T1000 (cell line): Measurements from ENCODE around the gene FNDC5.

Experiments used
- DNase-seq: peaks from one replicate; lab custom pipeline; 2025; ENCODE audit warnings: mixed read lengths; lab: John Stamatoyannopoulos, UW

Gene FNDC5

DNA sequence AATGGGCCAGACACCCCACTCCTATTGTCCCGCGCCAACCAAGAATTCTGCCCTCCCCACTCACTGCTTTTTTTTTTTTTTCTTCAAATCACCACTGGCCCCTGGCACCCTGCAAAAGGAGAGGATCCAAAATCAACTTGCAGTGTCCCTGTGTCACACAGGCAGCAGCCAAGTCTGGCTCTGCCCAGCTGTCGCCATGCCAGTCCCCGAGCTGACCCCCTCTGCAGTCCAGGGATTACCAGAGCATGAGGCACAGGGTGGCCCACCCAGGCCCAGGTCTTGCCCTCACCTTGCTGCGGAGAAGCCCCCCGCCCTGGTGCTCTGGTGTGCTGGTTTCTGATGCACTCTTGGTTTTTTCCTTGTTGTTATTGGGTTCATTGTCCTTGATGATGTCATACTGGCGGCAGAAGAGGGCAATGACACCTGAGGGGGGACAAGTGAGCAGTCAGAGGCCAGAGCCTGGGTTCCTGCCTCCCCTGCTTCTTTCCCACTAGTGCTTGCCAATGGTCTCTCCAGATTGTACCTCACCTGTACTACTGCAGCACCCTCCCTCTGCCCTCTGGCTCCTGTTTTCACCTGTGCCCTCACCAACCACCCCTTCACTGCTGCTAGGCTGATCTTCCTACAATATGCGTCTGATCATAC is 6.2 kb downstream of the FNDC5 start:
- no peak for DNase-seq

DNA sequence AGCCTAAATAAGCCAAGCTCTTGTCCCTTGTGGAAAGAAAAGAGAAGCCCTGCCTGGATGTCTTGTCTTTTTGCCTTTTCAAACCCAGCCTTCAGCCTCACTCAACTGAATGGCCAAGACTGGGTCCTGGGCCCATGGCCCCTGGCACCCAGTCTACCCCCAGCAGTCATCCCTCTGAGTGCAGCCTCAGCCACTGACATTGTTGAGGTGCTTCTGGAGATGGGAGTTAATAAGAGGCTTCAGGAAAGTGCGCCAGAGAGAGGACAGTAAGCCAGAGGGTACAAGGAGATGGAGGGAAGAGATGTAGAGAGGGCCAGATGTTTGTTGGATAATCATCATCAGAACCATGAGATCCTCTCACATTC is 6.8 kb downstream of the FNDC5 start:
- no peak for DNase-seq

DNA sequence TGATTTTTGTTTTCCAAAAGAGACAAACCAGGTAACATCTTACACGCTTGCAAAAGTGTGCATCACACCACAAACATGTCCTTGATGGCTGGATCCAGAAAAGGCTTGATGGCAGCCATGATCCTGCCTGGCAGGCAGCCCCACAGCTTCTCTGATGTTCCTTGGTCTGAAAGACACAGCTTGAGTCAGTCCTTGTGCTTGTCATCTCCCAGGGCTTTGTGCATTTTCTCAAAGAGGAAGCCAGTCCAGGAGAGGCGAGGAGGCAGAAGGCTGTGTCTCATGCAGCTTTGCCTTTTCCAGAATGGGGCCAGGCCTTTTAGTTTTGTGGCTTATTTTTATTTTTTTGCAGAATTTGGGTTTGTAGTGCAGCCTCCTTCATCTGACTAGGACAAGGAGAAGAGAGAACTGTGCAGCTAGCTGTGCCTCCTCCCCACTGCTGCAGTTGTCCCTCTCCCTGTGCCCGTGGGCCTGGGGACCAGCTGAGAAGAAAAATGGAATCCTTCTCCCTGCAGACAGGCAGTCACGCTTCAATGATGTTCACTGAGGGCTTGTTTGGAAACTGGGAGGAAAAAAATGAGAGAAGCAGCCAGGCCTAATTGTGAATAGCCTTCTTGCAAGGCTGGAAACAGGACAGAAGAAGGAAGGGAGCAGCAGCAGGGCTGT is 7.4 kb downstream of the FNDC5 start:
- DNase-seq: no peak

DNA sequence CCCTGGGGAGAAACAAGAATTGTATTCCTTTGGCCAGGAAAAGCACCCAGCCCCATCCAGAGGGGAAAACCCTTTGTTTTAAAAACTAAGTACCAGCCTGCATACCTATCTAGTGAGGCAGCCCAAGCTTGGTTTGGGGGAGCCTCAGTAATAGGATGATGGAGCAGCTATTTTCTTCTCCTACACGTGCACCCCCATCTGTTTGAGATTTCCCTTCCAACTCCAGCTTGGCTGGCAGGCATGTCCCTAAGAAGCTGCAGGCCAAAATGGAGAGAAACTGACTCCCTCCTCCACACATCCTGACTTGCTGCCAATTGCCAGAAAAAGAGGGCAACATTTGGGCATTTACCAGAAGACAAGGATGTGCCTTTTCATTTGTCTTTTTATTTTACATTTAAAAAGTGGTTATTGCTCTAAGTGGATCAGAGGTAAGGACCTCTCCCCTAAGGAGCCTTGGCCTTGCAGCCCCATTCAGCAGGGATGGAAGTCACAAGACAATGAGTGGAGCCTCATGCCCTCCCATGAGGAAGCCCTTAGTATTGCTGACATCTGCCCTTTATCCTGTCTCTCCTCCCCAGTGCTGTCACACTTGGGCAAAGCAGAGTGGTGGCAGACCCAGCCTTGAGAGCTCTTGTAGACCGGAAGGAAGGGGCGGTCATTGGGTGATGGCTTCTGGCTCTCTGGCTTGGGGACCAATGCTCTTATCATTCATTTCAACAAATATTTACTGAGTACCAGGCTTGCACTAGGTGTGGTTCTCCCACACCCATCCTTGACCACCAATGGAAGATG is 8.6 kb downstream of the FNDC5 start:
- DNase-seq: no peak

DNA sequence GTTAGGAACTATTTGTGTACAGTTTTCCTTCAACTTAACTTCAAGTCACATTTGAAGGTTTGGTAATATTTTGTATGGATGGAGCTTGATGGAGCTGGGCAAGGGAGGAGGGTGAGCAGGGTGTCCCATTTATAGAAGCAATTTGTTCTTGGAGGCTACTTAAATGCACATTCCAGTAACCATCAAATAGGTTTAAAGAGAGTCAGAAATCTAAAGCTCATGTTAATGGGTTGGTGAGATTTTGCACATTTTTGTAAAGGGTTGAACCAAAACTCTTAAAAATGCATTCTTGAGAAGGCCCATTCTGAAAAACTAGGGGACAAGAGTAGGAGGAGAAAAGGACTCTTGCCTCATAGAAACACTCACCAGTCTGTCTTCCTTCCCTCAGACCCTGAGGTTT is 10.1 kb downstream of the FNDC5 start:
- DNase-seq: no peak

DNA sequence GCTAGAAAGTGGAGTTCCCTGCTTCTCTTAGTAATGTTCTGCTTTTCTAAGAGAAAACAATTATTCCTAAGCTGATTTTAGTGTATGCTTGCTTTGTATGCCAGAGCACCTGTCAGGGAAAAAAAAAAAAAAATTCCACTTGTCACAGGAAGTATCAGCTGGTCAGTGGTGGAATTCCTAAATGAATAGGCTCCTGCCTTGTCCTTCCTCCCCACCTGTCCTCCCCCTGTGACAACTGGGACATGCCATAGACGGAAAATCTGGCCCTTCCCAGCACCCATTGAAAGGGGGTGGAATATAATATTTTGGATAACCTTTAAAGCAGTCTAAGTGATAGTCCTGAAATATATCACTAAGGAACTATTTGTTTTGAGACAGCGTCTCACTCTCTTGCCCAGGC is 10.8 kb downstream of the FNDC5 start:
- no peak for DNase-seq

DNA sequence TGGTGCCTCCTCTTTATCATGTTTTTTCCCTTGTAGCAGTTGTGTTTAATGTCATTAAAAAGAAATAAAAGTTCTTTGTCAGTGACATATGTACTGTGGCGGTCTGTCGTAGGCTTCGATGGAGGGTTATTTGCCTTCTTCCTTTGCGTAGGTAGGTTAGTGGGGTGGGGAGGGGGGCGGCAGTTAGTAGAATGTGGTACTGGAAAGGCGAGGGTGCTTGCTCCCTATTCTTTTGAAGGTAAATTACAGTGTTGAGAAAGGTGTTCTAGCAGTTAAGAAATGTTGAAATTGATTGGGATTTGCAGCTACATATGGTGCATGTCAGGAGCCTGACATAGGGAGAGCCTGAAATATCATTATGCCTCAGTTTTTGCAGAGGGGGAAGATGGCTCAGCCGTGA is 11.9 kb downstream of the FNDC5 start:
- no peak for DNase-seq

DNA sequence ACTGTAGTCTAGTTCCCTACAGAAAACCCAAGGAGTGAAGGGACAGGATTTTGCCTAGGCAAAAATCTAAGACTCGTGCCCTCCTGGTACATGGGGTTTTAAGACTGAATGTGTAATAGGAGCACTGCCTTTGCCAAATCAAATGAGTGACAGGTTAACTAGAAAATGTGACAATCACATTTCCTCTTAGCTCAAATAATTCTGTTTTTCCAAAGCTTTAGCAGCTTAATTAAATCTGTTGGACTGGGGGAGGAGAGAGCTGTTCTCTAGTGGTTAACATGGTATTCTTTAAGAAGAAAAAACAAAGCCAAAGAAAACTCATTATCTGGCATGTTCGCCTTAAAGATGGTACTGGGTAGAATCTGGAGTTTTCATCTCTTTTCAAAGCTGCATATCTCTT is 12.6 kb downstream of the FNDC5 start:
- DNase-seq: no peak

DNA sequence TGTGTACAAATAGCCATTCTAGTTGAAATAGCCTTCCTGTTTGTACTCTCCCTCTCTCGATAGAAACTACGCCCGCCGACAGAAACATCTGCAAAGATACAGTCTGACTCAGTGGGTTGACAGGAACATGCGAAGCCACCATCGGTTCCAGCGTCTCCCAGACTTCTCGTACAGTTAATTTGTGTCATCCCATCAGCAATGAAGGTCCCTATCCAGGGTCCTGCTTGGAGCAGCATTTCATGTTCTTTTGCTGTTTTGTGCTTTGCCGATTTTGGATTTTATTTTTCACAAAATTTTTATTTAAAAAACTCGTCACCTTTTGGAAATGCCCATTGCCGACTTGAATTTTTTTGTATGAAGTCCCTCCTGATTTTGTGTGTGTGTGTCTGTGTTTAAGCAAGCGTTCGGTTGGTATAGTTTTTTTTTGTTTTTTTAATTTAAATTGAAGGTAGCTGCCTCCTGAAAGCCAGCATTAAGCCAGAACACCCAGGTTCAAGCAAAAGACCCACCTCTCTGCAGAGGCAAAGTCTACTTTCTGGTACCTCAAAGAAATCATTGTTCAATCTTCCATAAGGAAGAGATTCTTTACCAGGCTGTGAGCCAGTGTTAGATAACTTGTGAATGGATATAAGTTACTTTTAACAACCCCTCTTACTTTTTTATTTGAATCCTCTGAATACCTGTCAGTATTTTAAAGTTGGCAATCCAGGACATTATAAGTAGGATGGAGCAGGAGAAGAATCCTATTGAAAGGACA is 14.7 kb downstream of the FNDC5 start:
- DNase-seq: no peak

DNA sequence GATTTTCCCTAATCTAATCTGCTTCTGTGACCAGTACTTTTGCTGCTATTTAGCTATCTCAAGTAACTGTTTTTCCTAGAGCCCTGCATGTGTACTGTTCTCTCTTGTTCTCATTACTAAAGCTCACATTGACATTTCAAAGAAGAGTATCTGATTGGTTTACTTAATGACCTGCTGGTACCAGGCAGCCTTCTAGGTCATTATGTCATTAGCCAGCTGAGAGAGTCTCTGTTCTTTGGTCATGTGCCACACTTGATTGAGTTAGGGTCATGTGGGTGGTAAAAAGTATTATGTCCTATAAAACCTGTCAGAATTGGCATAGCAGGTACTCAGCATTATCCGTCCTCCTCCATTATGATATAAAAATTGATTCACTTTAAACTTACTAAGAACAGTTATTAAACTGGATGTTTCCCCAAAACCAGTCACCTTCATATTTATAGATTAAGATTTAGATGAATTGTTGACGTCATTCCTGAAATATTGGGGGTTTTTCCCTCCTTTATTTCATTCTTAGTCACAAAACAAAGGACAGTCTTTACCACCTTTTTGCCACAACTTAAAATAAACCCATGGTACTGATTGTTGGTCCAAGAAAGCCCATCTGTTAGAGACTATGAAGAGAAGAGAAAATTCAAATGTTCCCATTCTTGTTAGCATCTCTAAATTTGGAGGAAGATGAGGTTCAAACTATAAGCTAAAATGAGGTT is 22.2 kb downstream of the FNDC5 start:
- no peak for DNase-seq

DNA sequence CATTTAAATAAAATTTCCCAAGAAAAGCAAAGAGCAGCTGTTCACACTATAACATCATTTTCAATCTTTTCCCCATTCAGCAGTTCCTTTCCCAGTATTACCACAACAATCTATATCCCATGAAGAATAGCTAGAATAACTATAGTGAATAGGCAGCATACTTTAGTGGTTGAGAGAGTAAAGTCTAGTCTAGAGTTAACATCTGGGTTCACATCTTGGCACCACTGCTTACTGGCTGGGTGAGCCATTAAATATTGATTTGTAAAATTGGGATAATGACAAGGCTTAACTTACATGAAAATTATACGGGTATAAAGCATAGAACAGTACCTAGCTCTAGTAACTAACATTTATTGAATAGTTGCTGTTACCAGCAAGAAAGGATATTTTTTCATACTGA is 38.8 kb downstream of the FNDC5 start:
- no peak for DNase-seq

DNA sequence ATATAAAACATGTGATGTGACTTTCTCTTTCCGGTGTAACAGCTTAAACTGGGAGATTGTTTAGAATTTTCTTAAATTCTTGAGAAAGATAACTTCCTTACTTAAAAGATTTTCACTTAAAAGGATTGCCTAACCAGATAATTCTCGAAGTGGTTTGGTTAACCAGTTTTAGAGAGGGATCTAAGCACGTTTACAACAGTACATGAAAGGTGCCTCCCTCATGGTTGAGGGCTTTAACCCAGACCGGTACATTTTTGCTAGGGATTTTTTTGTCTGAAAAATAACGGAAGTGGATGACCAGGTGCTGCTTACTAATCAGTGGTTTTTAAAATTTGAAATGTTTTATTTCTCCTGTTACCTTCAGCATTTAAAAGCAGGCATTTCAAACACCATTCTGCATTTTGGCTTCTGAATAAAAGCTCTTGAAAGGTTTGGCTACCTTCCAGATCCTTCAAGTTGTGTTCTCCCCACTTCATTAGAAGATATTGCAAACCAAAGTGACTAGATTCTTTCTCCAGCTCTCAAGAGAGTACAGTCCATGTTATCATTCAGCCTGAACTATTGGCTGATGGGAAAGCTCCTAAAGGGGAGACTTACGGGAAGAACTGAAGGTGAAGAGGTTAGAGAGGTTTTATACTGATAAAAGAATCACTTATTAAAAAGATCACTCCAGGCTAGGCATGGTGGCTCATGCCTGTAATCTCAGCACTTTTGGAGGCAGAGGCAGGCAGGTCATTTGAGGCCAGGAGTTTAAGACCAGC is 40.4 kb downstream of the FNDC5 start:
- DNase-seq: no peak

DNA sequence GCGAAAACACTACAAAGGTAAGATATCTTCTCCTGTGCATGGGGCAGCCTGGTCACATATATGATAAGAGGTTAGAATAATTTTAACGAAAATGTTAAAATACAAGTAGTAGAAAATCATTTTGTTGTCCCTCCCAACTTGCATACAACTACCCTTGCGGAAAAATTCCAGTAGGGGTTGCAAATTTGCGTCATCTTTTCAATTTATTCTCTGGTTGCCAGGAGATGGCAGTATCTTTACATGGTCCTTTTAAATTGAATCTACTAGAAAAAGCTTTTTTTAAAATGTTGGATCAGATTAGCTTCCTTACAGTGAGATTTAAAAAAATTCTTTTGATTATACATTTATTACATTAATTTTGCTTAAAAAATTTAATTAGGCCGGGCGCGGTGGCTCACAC is 42.4 kb downstream of the FNDC5 start:
- DNase-seq: no peak

DNA sequence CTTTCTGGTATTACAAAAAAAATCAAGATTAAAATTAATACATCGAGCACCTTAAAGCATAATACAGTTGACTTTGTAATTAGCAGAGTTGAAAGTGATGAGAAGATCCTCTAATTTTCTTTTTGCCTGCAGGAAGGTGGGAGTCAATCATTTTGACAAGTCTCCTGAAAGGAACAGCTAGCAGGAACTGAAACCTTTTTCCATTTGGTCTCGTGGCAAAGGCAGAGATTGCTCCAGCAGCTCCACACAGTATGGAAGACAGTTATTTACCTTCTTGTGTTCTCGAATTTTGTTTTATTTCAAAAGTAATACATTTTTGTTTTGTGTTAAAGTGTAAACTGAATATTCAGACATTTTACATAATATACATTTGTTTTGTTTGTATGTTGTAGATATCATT is 45.5 kb downstream of the FNDC5 start:
- no peak for DNase-seq

DNA sequence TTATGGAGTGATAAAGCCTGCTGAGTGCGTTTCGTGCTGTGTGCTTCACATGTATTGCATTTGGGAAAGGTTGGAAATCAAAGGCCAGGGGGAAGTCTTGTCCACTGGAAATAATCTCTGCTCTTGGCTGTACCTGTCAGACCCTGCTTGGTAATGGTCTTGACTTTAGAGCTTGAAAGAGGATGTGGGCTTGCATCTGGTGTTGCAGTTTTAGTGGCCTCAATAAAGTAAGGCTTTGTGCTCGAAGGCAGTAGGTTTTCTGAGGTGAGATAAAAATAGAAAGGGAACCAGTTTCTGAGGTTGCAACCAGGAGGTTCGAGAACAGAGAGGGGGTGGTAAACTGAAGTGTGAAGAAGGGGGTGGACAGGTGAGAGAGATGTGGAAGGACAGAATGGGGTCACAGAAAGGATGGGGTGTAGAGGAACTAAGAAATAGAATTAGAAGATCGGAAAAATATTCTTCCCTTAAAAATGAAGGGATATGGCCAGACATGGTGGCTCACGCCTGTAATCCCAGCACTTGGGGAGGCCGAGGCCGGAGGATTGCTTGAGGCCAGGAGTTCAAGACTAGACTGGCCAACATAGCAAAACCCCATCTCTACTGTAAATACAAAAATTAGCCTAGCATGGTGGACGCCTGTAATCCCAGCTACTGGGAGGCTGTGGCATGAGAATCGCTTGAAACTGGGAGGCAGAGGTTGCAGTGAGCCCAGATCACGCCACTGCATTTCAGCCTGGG is 51.7 kb downstream of the FNDC5 start:
- no peak for DNase-seq

DNA sequence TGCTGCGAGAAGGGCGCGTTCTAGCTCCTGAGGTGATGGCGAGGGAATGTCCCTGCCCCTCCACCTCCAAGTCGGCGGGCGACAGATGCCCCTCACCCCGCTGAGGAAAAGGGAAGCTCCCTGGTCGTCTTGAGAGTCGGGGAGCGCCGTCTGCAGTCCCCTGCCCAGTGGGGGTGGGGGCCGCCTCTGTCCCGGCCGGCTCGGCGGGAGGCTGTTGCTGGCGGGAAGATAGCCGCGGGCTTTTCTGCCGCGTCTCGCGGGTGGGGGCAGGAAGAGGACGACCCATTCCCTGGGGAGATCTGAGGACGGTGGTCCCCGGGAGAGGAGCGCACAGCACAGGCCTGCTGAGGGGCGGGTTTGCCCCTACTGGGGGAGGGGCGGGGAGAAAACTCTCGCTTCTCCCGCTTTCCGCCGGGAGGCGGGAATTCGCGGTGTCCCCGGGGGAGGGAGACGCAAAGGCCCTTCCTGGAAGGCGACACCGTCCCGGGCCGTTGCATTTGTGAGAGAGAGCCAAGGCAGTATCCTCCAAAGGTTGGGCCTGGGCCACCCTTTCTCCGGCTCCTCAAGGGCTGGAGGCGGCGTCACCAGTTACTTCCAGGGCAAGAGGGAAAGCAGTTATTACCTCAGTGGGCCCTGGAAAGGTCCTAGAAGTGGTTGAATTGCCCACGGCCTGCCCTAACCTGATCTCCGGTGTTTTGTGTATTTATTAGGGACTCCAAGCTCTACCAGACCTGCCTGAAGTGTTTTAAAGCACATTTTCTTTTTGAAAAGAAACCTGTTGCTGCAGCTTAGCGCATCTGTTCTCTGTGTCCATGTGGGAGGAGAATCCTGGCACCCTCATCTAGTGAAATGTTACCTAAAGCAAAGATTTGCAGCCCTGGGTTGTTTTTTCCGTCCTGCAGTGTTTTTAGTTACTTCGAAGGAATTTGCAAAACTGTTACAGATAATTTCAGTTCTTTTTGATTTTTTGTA is 52.6 kb downstream of the FNDC5 start:
- DNase-seq: peak; percentile 61

DNA sequence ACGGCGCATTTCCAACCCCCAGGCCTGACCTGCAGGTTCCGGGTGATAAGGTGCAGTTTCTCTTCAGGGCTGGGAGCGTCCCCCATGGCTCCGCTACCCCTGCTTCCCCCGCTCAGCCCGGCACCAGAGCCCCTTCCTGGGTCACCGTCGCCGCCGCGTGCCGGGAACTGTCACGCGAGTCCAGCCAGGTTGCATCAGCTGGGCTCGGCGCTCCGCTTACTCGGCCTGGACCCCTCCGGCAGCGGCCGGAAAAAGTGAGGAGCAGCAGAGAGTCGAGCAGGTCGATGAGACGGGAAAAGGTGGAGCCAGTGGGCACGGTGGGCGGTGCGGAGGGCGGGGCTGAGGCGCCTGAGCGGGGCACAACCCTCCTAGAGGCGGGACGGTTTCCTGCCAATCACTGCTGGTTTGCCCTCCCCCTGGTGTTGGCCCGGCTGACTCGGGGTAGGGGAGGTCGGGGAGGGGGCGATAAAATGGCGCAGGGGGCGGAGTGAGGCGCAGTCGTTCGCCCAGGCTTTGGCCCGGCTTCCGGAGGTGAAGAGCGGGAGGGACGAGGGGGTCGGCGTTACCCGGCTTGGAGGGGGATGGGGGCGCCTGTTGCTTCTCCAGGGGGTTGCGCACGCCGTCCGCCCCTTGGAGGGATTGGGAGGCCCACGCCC is 53.4 kb downstream of the FNDC5 start, which contains the start of the genes S100PBP and YARS1:
TSS of gene S100PBP (plus strand) at position 495 of the 656 bp plus-strand sequence. CDS start 8,447 bp downstream, outside the sequence.
TSS of gene YARS1 (minus strand) at position 200 of the 656 bp plus-strand sequence. CDS start at position 86, 114 bp downstream.
- DNase-seq: peak; percentile 98

DNA sequence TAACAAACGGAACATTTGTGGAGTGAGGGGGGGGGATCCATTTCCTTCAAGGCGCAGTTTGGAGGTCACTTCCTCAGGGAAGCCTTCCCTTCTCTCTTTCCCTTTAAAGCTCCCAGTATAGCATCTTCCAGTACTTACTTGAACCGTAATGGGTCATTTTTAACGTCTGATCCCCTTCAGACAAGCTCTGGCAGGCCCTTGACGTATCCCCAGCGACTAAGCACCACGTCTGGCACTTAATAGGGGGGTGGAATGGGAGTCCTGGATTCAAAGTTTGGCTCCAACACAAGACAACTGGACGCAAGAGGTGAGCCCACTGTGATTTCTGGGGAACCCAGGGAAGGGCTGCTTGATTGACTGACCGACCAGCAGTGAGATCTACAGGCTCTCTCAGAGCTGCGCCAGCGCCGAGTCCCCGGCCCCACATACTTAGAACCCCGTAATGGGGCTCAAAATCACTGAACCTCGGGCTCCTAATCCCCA is 54.0 kb downstream of the FNDC5 start:
- DNase-seq: no peak
